Mucosa of descending colon (tissue), 3 donors: Measurements from ENCODE around the gene RALGAPA2. TPM values are rescaled to one million over a fixed set of nuclear protein-coding genes. Genes with fewer than 3 reads are reported as not detected.

ENCODE experiments used
- ATAC-seq: fragments of 200-7000 bp; cut with Tn5 transposase; one replicate; pipeline ENCODE4 v1.9.1; 2020; ENCODE audit warnings: mild to moderate bottlenecking, moderate library complexity
- DNase-seq, 3 donors: peaks; one replicate each; pipeline ENCODE4 v3.0.0-alpha.2; 2020
- H3K36me3 ChIP-seq: fragments of 200-600 bp; one replicate; pipeline ENCODE4 v1.8.0; 2021; ENCODE audit warnings: low read depth, mild to moderate bottlenecking
- H3K4me1 ChIP-seq: fragments of 200-600 bp; one replicate; pipeline ENCODE4 v1.8.0; 2021; ENCODE audit warnings: low read depth, mild to moderate bottlenecking
- H3K4me3 ChIP-seq: fragments of 200-600 bp; one replicate; pipeline ENCODE4 v1.8.0; 2021; ENCODE audit warnings: mild to moderate bottlenecking
- H3K9me3 ChIP-seq: fragments of 200-600 bp; one replicate; pipeline ENCODE4 v1.8.0; 2021; ENCODE audit warnings: mild to moderate bottlenecking
- CTCF ChIP-seq: fragments of 200-600 bp; IDR thresholded peaks from one replicate; pipeline ENCODE4 v1.8.0; 2022; ENCODE audit warnings: antibody characterized with exemption, mild to moderate bottlenecking
- intact Hi-C, 2 donors: fragments of 100-400 bp; cut with DNase I in 1 of 2; cut with micrococcal nuclease in 1 of 2; formaldehyde crosslinking; loops; one replicate each; pipeline versions ENCODE4 v1.11.0 to v1.11.1; 2022; cut with DNase I, micrococcal nuclease
- total RNA-seq, 3 donors: library from RNA; stranded (reverse); fragmentation: NEBNext Ultra II Directional in 2 of 3; extraction: Animal tissue kit (Norgen Biotek cat#: 25700) in 2 of 3; gene quantifications; one replicate each; pipeline versions ENCODE4 v1.2.1 to v1.2.4, GENCODE V29; 2021 to 2023
- donor health status: DM: no; HTN: no; CAD: no; lungs with moderate emphysema.
- donor health status: DM: no; HTN: no; CAD: no.
- donor health status: DM: no; HTN: yes; CAD: no.

The RALGAPA2 gene
- total RNA-seq, 3 donors from 2014 or later = 46.3 to 85.9 (median 66.9) TPM

GRCh38 chr20:20366876-20367574, 345.4 kb downstream of the RALGAPA2 start:
- DNase-seq (no peak), ATAC-seq (no peak)
- Histone ChIP-seq H3K4me3 (no peak overlapping the region), H3K4me1 (peaks cover 33% of the 10 kb centered on the region), H3K9me3 (no peaks in the 10 kb centered on the region), H3K36me3 (no peaks in the 10 kb centered on the region)
- no peak for TF ChIP-seq CTCF
- intact Hi-C loops = loop anchor here in 1 of 2 donors (10.0 kb wide), 1 partner anchor 208 kb away; no protein-coding TSS in a partner anchor

GRCh38 chr20:20366551-20366875, 345.9 kb downstream of the RALGAPA2 start:
- Histone ChIP-seq H3K9me3 (no peaks in the 10 kb centered on the region), H3K4me3 (no peak overlapping the region), H3K36me3 (no peaks in the 10 kb centered on the region), H3K4me1 (peaks cover 33% of the 10 kb centered on the region)
- ATAC-seq = no peak
- intact Hi-C loops = loop anchor here in 1 of 2 donors (10.0 kb wide), 1 partner anchor 208 kb away; no protein-coding TSS in a partner anchor
- DNase-seq = no peak
- no peak for TF ChIP-seq CTCF

- DNase-seq (no peak), ATAC-seq (no peak)
- Histone ChIP-seq H3K36me3 (no peaks in the 10 kb centered on the region), H3K4me1 (peaks cover 34% of the 10 kb centered on the region), H3K4me3 (no peak overlapping the region), H3K9me3 (no peaks in the 10 kb centered on the region)
- TF ChIP-seq CTCF = no peak
- intact Hi-C loops = loop anchor here in 1 of 2 donors (10.0 kb wide), 1 partner anchor 209 kb away; no protein-coding TSS in a partner anchor
These were observed 346.8 kb downstream of the RALGAPA2 start for GRCh38 chr20:20365480-20366161.

GRCh38 chr20:20364593-20365479, 347.6 kb downstream of the RALGAPA2 start:
- intact Hi-C loops = loop anchor here (5.0 to 10.0 kb wide), 2 partner anchors 202 to 210 kb away; no protein-coding TSS in a partner anchor
- Histone ChIP-seq H3K4me1 (peaks cover 41% of the 10 kb centered on the region), H3K36me3 (no peaks in the 10 kb centered on the region), H3K4me3 (no peak overlapping the region), H3K9me3 (no peaks in the 10 kb centered on the region)
- DNase-seq (no peak), ATAC-seq (no peak)
- TF ChIP-seq CTCF = no peak

- intact Hi-C loops = loop anchor here (5.0 to 10.0 kb wide), 2 partner anchors 203 to 211 kb away; no protein-coding TSS in a partner anchor
- Histone ChIP-seq H3K9me3 (no peaks in the 10 kb centered on the region), H3K4me3 (no peak overlapping the region), H3K36me3 (no peaks in the 10 kb centered on the region), H3K4me1 (peaks cover 33% of the 10 kb centered on the region)
- DNase-seq (peak in 2 of 3 donors; percentile 10 to 43), ATAC-seq (peak; percentile 31)
- TF ChIP-seq CTCF = no peak
These were observed 348.4 kb downstream of the RALGAPA2 start for GRCh38 chr20:20363799-20364592.
